B cell (primary cell): Measurements from ENCODE around the gene GPC3.

Source experiments
- EZH2 ChIP-seq: IDR thresholded peaks from 2 replicates; pipeline ENCODE4 v1.6.1; 2012; ENCODE audit warnings: borderline replicate concordance, low read depth, mild to moderate bottlenecking, moderate library complexity, low read length; ENCODE audit not compliant: insufficient read depth, poor library complexity, severe bottlenecking
- TF ChIP-seq, protein P1 (sequence below): fragments of 200-600 bp; IDR thresholded peaks from one replicate; pipeline ENCODE4 v1.8.0; 2022; ENCODE audit warnings: antibody characterized with exemption, mild to moderate bottlenecking

DNA sequence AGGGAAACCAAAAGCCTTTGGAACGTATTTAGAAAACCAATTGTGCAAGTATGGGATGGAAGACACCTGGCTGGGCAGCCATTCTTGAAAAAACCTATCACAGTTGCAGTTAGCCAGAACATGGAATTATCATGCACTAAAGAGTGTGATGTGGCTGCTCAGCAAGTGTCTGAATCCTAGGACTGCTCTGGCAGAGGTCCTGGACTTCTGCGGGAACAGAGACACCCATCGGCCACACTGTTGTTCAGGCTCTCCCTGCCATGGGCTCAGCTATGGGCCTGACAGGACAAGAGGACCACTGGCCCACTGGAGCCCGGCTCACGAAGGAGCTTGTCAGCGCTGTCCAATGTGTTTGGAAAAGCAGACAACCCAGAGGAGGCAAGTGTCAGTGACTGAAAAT lies 454.4 kb downstream of the GPC3 start:
- TF ChIP-seq, protein P1, sequence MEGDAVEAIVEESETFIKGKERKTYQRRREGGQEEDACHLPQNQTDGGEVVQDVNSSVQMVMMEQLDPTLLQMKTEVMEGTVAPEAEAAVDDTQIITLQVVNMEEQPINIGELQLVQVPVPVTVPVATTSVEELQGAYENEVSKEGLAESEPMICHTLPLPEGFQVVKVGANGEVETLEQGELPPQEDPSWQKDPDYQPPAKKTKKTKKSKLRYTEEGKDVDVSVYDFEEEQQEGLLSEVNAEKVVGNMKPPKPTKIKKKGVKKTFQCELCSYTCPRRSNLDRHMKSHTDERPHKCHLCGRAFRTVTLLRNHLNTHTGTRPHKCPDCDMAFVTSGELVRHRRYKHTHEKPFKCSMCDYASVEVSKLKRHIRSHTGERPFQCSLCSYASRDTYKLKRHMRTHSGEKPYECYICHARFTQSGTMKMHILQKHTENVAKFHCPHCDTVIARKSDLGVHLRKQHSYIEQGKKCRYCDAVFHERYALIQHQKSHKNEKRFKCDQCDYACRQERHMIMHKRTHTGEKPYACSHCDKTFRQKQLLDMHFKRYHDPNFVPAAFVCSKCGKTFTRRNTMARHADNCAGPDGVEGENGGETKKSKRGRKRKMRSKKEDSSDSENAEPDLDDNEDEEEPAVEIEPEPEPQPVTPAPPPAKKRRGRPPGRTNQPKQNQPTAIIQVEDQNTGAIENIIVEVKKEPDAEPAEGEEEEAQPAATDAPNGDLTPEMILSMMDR: no peak
- TF ChIP-seq EZH2: no peak
